ENCODE data around the gene PPP2R1A.

PPP2R1A gene

DNA sequence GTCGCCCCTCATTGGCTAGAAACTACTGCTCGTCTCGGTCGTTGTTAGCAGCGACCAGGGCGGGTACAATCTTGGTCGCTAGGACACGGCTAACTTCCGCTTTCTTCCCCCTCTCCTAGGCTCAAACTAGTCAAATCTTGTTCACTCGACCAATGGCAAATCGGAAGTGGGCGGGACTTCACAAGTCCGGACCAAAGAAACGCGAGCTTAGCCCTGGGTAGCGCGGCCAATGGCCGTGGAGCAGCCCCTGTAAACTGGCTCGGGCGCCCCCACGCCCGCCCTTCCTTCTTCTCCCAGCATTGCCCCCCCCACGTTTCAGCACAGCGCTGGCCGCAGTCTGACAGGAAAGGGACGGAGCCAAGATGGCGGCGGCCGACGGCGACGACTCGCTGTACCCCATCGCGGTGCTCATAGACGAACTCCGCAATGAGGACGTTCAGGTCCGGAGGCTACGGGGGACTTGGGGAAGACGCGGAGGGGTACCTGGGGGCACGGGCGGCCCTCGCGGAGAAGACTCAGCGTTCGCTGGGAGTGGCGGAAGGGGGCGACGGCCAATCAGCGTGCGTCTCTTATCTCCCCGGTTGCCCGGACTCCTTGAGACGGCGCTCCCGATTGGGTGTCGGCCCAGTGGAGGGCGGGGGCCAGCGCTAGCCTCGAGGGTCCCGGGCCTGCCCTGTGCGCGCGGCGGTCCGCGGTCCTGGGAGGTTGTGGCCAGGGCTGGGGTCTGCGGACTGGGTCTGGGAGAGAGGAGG is at the start of gene PPP2R1A:
Gene PPP2R1A, plus strand, starts transcription at position 318 of the 752 bp plus-strand sequence. Its CDS starts 45 bp downstream, at position 363.
- DNase-seq (ENCODE audit: low spot score): peak; percentile 93
- TF ChIP-seq, protein P1, sequence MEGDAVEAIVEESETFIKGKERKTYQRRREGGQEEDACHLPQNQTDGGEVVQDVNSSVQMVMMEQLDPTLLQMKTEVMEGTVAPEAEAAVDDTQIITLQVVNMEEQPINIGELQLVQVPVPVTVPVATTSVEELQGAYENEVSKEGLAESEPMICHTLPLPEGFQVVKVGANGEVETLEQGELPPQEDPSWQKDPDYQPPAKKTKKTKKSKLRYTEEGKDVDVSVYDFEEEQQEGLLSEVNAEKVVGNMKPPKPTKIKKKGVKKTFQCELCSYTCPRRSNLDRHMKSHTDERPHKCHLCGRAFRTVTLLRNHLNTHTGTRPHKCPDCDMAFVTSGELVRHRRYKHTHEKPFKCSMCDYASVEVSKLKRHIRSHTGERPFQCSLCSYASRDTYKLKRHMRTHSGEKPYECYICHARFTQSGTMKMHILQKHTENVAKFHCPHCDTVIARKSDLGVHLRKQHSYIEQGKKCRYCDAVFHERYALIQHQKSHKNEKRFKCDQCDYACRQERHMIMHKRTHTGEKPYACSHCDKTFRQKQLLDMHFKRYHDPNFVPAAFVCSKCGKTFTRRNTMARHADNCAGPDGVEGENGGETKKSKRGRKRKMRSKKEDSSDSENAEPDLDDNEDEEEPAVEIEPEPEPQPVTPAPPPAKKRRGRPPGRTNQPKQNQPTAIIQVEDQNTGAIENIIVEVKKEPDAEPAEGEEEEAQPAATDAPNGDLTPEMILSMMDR (IDR thresholded peaks at IDR 0.05; ENCODE audit: extremely low read depth, missing control alignments): no peak

DNA sequence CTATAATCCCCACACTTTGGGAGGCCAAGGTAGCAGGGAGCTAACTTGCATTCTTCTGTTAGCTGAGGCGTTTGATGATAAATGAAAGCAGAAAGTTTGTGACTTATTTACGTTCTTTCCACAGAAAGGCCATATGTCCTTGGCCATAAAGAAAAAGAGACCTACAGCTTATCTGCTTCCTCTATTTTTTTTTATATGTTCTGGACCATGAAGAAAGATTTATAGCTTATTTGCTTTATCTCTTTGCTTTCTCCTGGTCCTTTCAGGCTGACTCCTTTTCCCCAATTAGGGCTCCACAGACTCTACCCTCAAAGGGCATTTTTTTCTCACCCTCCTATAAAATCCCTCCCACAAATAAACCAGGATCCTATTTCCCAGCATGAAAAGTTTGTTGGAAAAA is 48.6 kb upstream of the PPP2R1A start:
- DNase-seq (ENCODE audit: low spot score): no peak
- TF ChIP-seq, protein P1 (IDR thresholded peaks at IDR 0.05; ENCODE audit: extremely low read depth, missing control alignments): no peak

DNA sequence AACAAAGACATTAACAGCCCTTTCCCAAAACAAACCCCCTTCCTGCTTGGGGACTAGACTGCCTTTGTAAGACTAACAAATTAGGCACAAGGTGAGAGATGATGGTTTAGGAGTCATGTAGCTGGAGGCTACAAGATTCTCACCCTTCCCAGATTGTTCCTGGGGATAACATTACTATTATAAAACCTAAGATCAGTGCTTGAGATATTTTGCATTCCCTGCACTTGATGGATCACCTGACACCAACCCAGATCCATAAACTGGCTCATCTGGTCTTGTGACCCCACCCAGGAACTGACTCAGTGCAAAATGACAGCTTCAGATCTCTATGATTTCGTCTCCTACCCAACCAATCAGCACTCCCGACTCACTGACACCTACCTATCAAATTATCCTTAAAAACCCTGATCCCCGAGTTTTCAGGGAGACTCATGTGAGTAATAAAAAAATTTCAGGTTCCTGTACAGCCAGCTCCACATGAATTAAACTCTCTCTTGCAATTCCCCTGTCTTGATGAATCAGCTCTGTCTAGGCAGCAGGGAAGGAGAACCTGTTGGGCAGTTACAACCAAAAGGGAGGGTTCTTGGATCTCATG is 47.8 kb upstream of the PPP2R1A start:
- TF ChIP-seq, protein P1 (IDR thresholded peaks at IDR 0.05; ENCODE audit: extremely low read depth, missing control alignments): no peak
- DNase-seq (ENCODE audit: low spot score): no peak

DNA sequence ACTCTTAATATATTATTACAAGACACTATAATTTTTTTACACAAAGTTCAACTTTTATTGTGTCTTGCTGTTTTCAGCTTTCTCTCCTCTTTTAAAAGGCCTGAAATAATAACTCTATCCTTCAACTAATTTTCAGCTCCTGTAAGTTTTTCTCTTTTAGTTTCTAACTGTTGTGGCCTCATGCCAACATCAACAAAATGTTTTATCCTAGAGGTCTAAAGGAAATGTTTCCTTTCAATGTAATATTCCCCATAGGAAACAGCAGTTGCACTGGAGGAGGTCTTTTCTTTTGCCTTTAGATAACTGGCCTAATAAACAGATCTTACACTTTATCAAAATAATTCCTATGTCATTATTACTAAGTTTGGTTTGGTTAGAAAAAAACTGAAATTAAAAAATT is 41.6 kb upstream of the PPP2R1A start:
- TF ChIP-seq, protein P1 (IDR thresholded peaks at IDR 0.05; ENCODE audit: extremely low read depth, missing control alignments): no peak
- DNase-seq (ENCODE audit: low spot score): no peak

DNA sequence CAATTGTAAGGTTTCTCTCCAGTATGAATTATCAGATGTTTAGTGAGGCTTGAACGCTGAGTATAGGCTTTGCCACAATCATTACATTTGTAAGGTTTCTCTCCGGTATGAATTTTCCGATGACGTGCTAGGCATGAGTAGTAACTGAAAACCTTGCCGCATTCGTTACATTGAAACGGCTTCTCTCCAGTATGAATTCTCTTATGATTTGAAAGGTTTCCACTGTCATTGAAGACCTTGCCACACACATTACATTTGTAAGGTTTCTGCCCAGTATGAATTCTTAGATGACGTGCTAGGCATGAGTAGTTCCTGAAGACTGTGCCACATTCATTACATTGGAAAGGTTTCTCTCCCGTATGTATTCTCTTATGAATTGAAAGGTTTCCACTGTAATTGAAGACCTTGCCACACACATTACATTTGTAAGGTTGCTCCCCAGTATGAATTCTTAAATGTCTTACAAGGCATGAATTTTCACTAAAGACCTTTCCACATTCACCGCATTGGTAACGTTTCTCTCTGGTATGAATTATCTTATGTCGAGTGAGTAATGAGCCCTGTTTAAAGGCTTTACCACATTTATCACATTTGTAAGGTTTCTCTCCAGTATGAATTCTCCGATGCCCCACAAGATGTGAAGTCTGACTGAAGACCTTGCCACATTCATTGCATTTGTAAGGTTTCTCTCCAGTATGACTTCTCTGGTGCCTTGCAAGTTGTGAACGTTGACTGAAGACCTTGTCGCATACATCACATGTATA is 34.1 kb upstream of the PPP2R1A start:
- no peak for DNase-seq (ENCODE audit: low spot score)
- TF ChIP-seq, protein P1 (IDR thresholded peaks at IDR 0.05; ENCODE audit: extremely low read depth, missing control alignments): no peak

DNA sequence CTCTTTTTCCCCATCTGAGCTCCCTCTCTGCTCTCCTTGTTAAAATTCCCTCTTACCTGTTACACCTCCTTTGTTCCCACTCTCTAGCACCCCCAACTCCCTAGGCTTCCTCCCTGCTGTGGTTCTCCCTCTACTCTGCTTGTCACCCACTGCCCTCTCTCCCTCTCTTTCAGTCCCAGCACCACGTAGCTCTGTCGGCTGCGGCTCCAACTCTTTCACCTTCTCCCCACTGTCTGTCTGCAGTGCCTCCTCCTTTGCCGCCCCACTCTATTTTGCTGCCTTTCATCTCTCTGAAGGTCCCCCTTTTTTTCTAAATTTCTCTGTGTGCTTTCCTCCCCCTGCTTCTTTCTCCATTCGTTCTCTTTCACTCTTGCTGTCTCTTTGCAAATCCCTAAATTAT is 19.5 kb upstream of the PPP2R1A start:
- no peak for DNase-seq (ENCODE audit: low spot score)
- TF ChIP-seq, protein P1 (IDR thresholded peaks at IDR 0.05; ENCODE audit: extremely low read depth, missing control alignments): no peak

DNA sequence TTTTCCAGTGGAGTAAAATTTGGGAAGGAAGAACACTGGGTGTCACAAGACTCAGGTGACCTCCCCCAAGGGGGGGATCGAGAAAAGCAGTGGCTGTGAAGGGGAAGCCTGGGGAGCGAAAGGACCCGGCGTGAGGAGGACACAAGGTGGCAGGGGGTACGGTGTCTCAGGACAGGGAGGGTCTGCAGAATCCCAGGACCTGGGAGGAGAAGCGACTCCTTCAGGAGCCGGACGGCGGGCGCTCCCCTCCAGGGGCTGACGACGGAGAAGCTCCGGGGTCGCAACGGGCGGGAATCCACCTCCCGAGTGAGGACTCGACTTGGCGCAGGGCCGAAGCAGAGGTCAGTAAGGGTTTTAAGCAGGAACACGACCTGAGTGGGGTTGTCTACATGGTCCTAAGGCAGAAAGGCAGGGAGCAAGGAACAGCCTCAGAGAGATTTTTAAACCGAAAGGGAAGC is 19.0 kb upstream of the PPP2R1A start:
- DNase-seq (ENCODE audit: low spot score): no peak
- TF ChIP-seq, protein P1 (IDR thresholded peaks at IDR 0.05; ENCODE audit: extremely low read depth, missing control alignments): no peak

All from GM20000 (cell line).